ENCODE measurements around the gene PTPN21.

Gene PTPN21

GRCh38 chr14:88476825-88477224 lies 78.0 kb downstream of the PTPN21 start:
- Histone ChIP-seq H3K27me3 (replicated peaks; ENCODE audit: control insufficient read depth, insufficient read depth, low read length, poor library complexity, severe bottlenecking) (peaks cover 8% of the 10 kb centered on the region), H3K27ac (ENCODE audit: insufficient read depth, low read length, poor library complexity, severe bottlenecking) (no peak overlapping the region), H3K36me3 (ENCODE audit: control insufficient read depth, insufficient read depth, low read length) (no peaks in the 10 kb centered on the region), H3K4me3 (ENCODE audit: insufficient read depth, low read depth, low read length, poor library complexity, severe bottlenecking) (no peak overlapping the region), H3K9me3 (ENCODE audit: control insufficient read depth, low read length) (no peaks in the 10 kb centered on the region), H3K4me1 (ENCODE audit: control insufficient read depth, insufficient read depth, low read length, poor library complexity, severe bottlenecking) (no peaks in the 10 kb centered on the region)
- DNase-seq = no peak

DNA sequence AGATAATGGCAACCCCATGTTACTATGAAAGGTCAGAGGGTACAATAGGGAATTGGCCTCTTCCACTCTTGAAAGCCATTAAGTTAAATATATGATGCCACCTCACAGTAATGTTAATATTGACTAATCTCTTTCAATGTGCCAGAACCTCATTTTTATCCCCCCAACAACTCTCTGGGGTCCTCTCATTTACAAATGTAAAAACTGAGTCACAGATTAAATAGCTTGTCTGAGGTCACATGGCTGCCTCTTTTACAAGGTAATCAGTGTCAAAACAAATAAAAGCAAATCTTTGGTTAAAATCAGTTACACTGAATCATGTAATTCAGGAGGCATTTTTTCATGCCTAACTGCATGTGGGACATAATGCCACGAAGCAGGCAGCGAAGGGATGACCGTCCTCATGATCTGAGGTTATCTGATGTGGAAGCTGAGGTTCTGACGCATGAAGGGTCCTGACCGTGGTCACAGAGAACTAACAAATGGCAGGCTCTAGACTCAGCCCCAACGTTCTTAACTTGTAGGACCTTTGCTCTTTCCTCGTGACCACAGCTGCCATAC lies 78.5 kb downstream of the PTPN21 start:
- Histone ChIP-seq H3K36me3 (ENCODE audit: control insufficient read depth, insufficient read depth, low read length) (no peaks in the 10 kb centered on the region), H3K9me3 (ENCODE audit: control insufficient read depth, low read length) (no peaks in the 10 kb centered on the region), H3K27ac (ENCODE audit: insufficient read depth, low read length, poor library complexity, severe bottlenecking) (no peak overlapping the region), H3K27me3 (replicated peaks; ENCODE audit: control insufficient read depth, insufficient read depth, low read length, poor library complexity, severe bottlenecking) (peaks cover 3% of the 10 kb centered on the region), H3K4me1 (ENCODE audit: control insufficient read depth, insufficient read depth, low read length, poor library complexity, severe bottlenecking) (no peaks in the 10 kb centered on the region), H3K4me3 (ENCODE audit: insufficient read depth, low read depth, low read length, poor library complexity, severe bottlenecking) (no peak overlapping the region)
- no peak for DNase-seq

GRCh38 chr14:88473791-88474190 lies 81.0 kb downstream of the PTPN21 start:
- Histone ChIP-seq H3K27me3 (replicated peaks; ENCODE audit: control insufficient read depth, insufficient read depth, low read length, poor library complexity, severe bottlenecking) (no peaks in the 10 kb centered on the region), H3K36me3 (ENCODE audit: control insufficient read depth, insufficient read depth, low read length) (no peaks in the 10 kb centered on the region), H3K27ac (ENCODE audit: insufficient read depth, low read length, poor library complexity, severe bottlenecking) (no peak overlapping the region), H3K4me3 (ENCODE audit: insufficient read depth, low read depth, low read length, poor library complexity, severe bottlenecking) (no peak overlapping the region), H3K4me1 (ENCODE audit: control insufficient read depth, insufficient read depth, low read length, poor library complexity, severe bottlenecking) (no peaks in the 10 kb centered on the region), H3K9me3 (ENCODE audit: control insufficient read depth, low read length) (no peaks in the 10 kb centered on the region)
- no peak for DNase-seq

DNA sequence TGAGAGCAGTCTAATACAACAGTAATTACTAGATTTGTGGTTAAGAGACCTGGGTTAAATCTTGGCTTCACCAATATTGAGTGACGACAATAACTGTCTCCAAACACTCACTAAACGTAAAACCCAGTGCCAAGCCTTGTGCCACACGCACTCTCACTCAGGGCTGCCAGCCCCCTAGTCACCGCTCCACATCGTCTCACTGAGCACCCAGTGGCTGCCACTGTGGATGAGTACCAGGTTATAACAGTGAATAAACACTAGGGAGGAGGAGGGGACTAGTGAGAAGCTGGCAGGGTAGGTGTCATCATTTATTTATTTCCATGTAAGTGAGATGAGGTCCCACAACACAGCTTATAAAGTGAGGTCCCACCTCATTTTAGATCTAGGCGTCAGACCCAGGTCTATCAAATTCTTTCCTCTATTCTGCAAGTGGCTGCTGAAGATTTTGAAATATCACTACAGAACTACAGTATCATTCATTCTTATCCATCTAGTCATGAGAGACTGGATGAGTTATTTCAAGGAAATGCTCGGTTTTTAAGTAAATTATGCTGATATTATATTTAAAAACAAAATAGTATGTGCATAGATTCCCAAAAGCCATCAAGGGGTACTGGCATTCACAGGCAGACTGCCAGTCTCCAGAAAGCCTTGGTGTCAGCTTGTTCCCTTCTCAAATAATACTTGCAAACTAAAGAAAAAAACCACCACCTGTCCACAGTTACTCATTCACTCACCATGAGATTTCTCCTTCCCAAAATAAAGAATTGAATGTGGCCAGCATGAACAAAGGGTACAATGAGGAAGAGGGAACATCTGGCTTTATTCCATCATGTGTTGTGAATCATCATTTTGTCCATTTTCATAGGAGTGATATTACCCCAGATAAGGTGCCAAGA lies 84.0 kb downstream of the PTPN21 start:
- no peak for DNase-seq
- Histone ChIP-seq H3K4me1 (ENCODE audit: control insufficient read depth, insufficient read depth, low read length, poor library complexity, severe bottlenecking) (no peaks in the 10 kb centered on the region), H3K27ac (ENCODE audit: insufficient read depth, low read length, poor library complexity, severe bottlenecking) (no peak overlapping the region), H3K27me3 (replicated peaks; ENCODE audit: control insufficient read depth, insufficient read depth, low read length, poor library complexity, severe bottlenecking) (no peaks in the 10 kb centered on the region), H3K4me3 (ENCODE audit: insufficient read depth, low read depth, low read length, poor library complexity, severe bottlenecking) (no peak overlapping the region), H3K36me3 (ENCODE audit: control insufficient read depth, insufficient read depth, low read length) (no peaks in the 10 kb centered on the region), H3K9me3 (ENCODE audit: control insufficient read depth, low read length) (no peaks in the 10 kb centered on the region)

DNA sequence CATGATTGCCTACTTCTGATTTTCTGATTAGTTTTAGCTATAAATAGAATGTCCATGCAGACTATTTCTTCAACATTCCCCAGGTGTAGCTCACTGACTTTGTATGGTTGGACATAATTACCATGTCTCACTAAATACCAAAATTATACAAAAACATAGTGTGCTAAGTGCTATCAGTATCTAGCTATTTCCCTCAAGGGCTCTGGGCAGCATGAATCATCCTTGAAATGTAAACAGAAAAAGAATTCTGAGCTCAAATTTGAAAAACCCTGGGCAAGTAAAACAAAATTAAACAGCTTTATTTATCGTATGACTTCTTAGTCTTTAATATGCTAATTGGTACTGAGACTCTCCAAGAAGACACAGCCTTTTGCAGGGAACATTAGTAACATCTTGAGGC lies 86.4 kb downstream of the PTPN21 start:
- Histone ChIP-seq H3K4me3 (ENCODE audit: insufficient read depth, low read depth, low read length, poor library complexity, severe bottlenecking) (no peak overlapping the region), H3K27me3 (replicated peaks; ENCODE audit: control insufficient read depth, insufficient read depth, low read length, poor library complexity, severe bottlenecking) (no peaks in the 10 kb centered on the region), H3K27ac (ENCODE audit: insufficient read depth, low read length, poor library complexity, severe bottlenecking) (no peak overlapping the region), H3K4me1 (ENCODE audit: control insufficient read depth, insufficient read depth, low read length, poor library complexity, severe bottlenecking) (no peaks in the 10 kb centered on the region), H3K9me3 (ENCODE audit: control insufficient read depth, low read length) (no peaks in the 10 kb centered on the region), H3K36me3 (ENCODE audit: control insufficient read depth, insufficient read depth, low read length) (no peaks in the 10 kb centered on the region)
- no peak for DNase-seq

GRCh38 chr14:88463318-88463717 lies 91.5 kb downstream of the PTPN21 start:
- no peaks in the 10 kb centered on the region for H3K27me3 ChIP-seq (replicated peaks; ENCODE audit: control insufficient read depth, insufficient read depth, low read length, poor library complexity, severe bottlenecking)
- H3K4me3 ChIP-seq (ENCODE audit: insufficient read depth, low read depth, low read length, poor library complexity, severe bottlenecking) = no peak overlapping the region
- no peak overlapping the region for H3K27ac ChIP-seq (ENCODE audit: insufficient read depth, low read length, poor library complexity, severe bottlenecking)
- H3K36me3 ChIP-seq (ENCODE audit: control insufficient read depth, insufficient read depth, low read length) = no peaks in the 10 kb centered on the region
- no peaks in the 10 kb centered on the region for H3K4me1 ChIP-seq (ENCODE audit: control insufficient read depth, insufficient read depth, low read length, poor library complexity, severe bottlenecking)
- H3K9me3 ChIP-seq (ENCODE audit: control insufficient read depth, low read length) = no peaks in the 10 kb centered on the region
- DNase-seq = no peak

DNA sequence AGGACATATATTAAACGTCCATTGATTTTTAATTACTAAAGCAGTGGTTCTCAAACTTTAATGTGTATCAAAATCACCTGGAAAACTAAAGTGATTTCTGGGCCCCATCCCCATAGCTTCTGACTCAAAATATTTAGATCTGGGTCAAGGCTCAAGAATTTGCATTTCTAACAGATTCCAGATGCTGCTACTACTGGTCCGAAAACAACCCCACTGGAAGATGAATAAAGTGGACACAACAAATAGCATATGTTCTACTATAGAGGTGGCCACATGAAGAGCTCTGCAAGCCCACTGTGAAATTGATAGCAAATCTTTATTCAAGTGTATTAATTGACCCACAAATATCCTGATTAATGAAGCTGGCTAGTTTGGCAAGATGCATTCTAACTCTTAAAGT lies 99.9 kb downstream of the PTPN21 start:
- H3K4me3 ChIP-seq (ENCODE audit: insufficient read depth, low read depth, low read length, poor library complexity, severe bottlenecking) = no peak overlapping the region
- H3K27ac ChIP-seq (ENCODE audit: insufficient read depth, low read length, poor library complexity, severe bottlenecking) = no peak overlapping the region
- no peaks in the 10 kb centered on the region for H3K27me3 ChIP-seq (replicated peaks; ENCODE audit: control insufficient read depth, insufficient read depth, low read length, poor library complexity, severe bottlenecking)
- no peaks in the 10 kb centered on the region for H3K9me3 ChIP-seq (ENCODE audit: control insufficient read depth, low read length)
- H3K36me3 ChIP-seq (ENCODE audit: control insufficient read depth, insufficient read depth, low read length) = no peaks in the 10 kb centered on the region
- DNase-seq = no peak
- H3K4me1 ChIP-seq (ENCODE audit: control insufficient read depth, insufficient read depth, low read length, poor library complexity, severe bottlenecking) = no peaks in the 10 kb centered on the region

- no peaks in the 10 kb centered on the region for H3K4me1 ChIP-seq (ENCODE audit: control insufficient read depth, insufficient read depth, low read length, poor library complexity, severe bottlenecking)
- H3K36me3 ChIP-seq (ENCODE audit: control insufficient read depth, insufficient read depth, low read length) = no peaks in the 10 kb centered on the region
- H3K9me3 ChIP-seq (ENCODE audit: control insufficient read depth, low read length) = no peaks in the 10 kb centered on the region
- no peaks in the 10 kb centered on the region for H3K27me3 ChIP-seq (replicated peaks; ENCODE audit: control insufficient read depth, insufficient read depth, low read length, poor library complexity, severe bottlenecking)
- H3K4me3 ChIP-seq (ENCODE audit: insufficient read depth, low read depth, low read length, poor library complexity, severe bottlenecking) = no peak overlapping the region
- DNase-seq = no peak
- no peak overlapping the region for H3K27ac ChIP-seq (ENCODE audit: insufficient read depth, low read length, poor library complexity, severe bottlenecking)
These were observed 102.6 kb downstream of the PTPN21 start for GRCh38 chr14:88452231-88452630.

- Histone ChIP-seq H3K36me3 (ENCODE audit: control insufficient read depth, insufficient read depth, low read length) (no peaks in the 10 kb centered on the region), H3K27ac (ENCODE audit: insufficient read depth, low read length, poor library complexity, severe bottlenecking) (no peak overlapping the region), H3K4me1 (ENCODE audit: control insufficient read depth, insufficient read depth, low read length, poor library complexity, severe bottlenecking) (no peaks in the 10 kb centered on the region), H3K9me3 (ENCODE audit: control insufficient read depth, low read length) (no peaks in the 10 kb centered on the region), H3K4me3 (ENCODE audit: insufficient read depth, low read depth, low read length, poor library complexity, severe bottlenecking) (no peak overlapping the region), H3K27me3 (replicated peaks; ENCODE audit: control insufficient read depth, insufficient read depth, low read length, poor library complexity, severe bottlenecking) (no peaks in the 10 kb centered on the region)
- no peak for DNase-seq
These were observed 115.7 kb downstream of the PTPN21 start for GRCh38 chr14:88439088-88439487.

DNA sequence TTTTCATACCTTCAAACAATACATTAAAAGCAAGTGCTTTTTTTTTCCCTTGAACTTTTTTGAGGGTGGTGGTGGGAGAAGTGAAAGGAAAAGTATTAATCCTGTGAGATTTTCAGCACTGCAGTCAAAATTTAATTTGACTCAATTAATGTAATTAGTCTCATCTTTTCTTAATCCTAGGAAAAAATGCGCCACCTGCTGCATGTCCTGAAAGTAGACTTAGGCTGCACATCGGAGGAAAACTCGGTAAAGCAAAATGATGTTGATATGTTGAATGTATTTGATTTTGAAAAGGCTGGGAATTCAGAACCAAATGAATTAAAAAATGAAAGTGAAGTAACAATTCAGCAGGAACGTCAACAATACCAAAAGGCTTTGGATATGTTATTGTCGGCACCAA lies 117.1 kb downstream of the PTPN21 start:
- DNase-seq = no peak
- Histone ChIP-seq H3K9me3 (ENCODE audit: control insufficient read depth, low read length) (no peaks in the 10 kb centered on the region), H3K4me1 (ENCODE audit: control insufficient read depth, insufficient read depth, low read length, poor library complexity, severe bottlenecking) (no peaks in the 10 kb centered on the region), H3K36me3 (ENCODE audit: control insufficient read depth, insufficient read depth, low read length) (no peaks in the 10 kb centered on the region), H3K27ac (ENCODE audit: insufficient read depth, low read length, poor library complexity, severe bottlenecking) (no peak overlapping the region), H3K4me3 (ENCODE audit: insufficient read depth, low read depth, low read length, poor library complexity, severe bottlenecking) (no peak overlapping the region), H3K27me3 (replicated peaks; ENCODE audit: control insufficient read depth, insufficient read depth, low read length, poor library complexity, severe bottlenecking) (no peaks in the 10 kb centered on the region)
